Tibial artery (tissue), 4 donors: ENCODE results near the gene CYP4F22.

Experiments used
- DNase-seq, 2 donors: peaks; one replicate each; pipeline ENCODE4 v3.0.0-alpha.2; 2019
- H3K27ac ChIP-seq, 2 donors: fragments of 200-600 bp; sonication (generic) in 1 of 2; 1 replicate in 1 of 2; 2 replicates in 1 of 2; pipeline ENCODE4 v1.5.1; 2018 to 2019; ENCODE audit warnings: mild to moderate bottlenecking in 1 of 2
- H3K27me3 ChIP-seq, 2 donors: fragments of 200-600 bp; sonication (generic) in 1 of 2; one replicate each; pipeline versions ENCODE4 v1.5.1 to v1.6.0; 2016 to 2019
- H3K36me3 ChIP-seq, 3 donors: fragments of 200-600 bp; sonication (generic) in 2 of 3; one replicate each; pipeline ENCODE4 v1.5.1; 2016 to 2019; ENCODE audit warnings: mild to moderate bottlenecking in 2 of 3
- H3K4me1 ChIP-seq, 4 donors: fragments of 200-600 bp; sonication (generic) in 2 of 4; 1 replicate in 3 of 4; 2 replicates in 1 of 4; pipeline ENCODE4 v1.5.1; 2016 to 2019
- H3K4me3 ChIP-seq, 2 donors: fragments of 200-600 bp; sonication (generic) in 1 of 2; 1 replicate in 1 of 2; 2 replicates in 1 of 2; pipeline ENCODE4 v1.5.1; 2018 to 2019; ENCODE audit warnings: mild to moderate bottlenecking in 2 of 2
- H3K9me3 ChIP-seq, 3 donors: fragments of 200-600 bp; sonication (generic) in 1 of 3; one replicate each; pipeline ENCODE4 v1.5.1; 2016 to 2019
- intact Hi-C: fragments of 100-400 bp; cut with DNase I; formaldehyde crosslinking; loops from one replicate; pipeline ENCODE4 v1.15.0; 2023; ENCODE audit warnings: low total_unique reads
- TF ChIP-seq, protein P1 (sequence below), 2 experiments: fragments of 200-600 bp in 1 of 2; fragments of 450-650 bp in 1 of 2; IDR thresholded peaks; one replicate each; pipeline ENCODE4 v1.5.1; 2017 to 2019; ENCODE audit warnings: antibody characterized with exemption in 2 of 2, mild to moderate bottlenecking in 1 of 2, moderate library complexity in 1 of 2

Gene CYP4F22

GRCh38 chr19:15595069-15595468 is 86.7 kb downstream of the CYP4F22 start:
- no peaks in the 10 kb centered on the region for H3K36me3 ChIP-seq
- no peak overlapping the region for H3K27ac ChIP-seq
- peaks cover 0 to 8% of the 10 kb centered on the region in 2 donors for H3K27me3 ChIP-seq
- no peak overlapping the region for H3K4me3 ChIP-seq
- TF ChIP-seq, protein P1, sequence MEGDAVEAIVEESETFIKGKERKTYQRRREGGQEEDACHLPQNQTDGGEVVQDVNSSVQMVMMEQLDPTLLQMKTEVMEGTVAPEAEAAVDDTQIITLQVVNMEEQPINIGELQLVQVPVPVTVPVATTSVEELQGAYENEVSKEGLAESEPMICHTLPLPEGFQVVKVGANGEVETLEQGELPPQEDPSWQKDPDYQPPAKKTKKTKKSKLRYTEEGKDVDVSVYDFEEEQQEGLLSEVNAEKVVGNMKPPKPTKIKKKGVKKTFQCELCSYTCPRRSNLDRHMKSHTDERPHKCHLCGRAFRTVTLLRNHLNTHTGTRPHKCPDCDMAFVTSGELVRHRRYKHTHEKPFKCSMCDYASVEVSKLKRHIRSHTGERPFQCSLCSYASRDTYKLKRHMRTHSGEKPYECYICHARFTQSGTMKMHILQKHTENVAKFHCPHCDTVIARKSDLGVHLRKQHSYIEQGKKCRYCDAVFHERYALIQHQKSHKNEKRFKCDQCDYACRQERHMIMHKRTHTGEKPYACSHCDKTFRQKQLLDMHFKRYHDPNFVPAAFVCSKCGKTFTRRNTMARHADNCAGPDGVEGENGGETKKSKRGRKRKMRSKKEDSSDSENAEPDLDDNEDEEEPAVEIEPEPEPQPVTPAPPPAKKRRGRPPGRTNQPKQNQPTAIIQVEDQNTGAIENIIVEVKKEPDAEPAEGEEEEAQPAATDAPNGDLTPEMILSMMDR (IDR thresholded peaks at IDR 0.05), result no peak
- peaks cover 0 to 15% (median 8%) of the 10 kb centered on the region in 3 donors for H3K9me3 ChIP-seq
- DNase-seq, result no peak
- H3K4me1 ChIP-seq, result no peaks in the 10 kb centered on the region
- intact Hi-C loops, result no loop called here
